HepG2 (cell line): ENCODE results near the gene MTR. TPM values are rescaled to one million over a fixed set of nuclear protein-coding genes. Genes with fewer than 3 reads are reported as not detected.

Experiments
- ATAC-seq: fragments of 200-7000 bp; cut with Tn5 transposase; 3 replicates; pipeline ENCODE4 v1.9.1; 2020; ENCODE audit warnings: mild to moderate bottlenecking, moderate library complexity
- BruUV-seq: library from RNA; stranded (reverse); fragments of 400-500 nt; replicated peaks from 2 replicates; lab custom pipeline; 2021; lab: Mats Ljungman, UMichigan
- CTCF ChIA-PET: fragments of 300-600 bp; formaldehyde crosslinking; extraction: SDS; loops from one replicate; lab custom pipeline; 2021; ENCODE audit warnings: low total read pairs, inconsistent platforms, low intra/inter-chr PET ratio; lab: Yijun Ruan, JAX
- POLR2A ChIA-PET: fragments of 350-600 bp; sonication (Branson Sonifier 250); formaldehyde crosslinking; loops from one replicate; lab custom pipeline; 2020; ENCODE audit warnings: antibody characterized with exemption, inconsistent platforms; lab: Yijun Ruan, JAX
- DNase-seq: peaks from one replicate; pipeline ENCODE4 v3.0.0-alpha.2; 2015; ENCODE audit warnings: low spot score
- FAIRE-seq: peaks from 3 replicates; lab custom pipeline; 2011; peaks lifted over from hg19 to GRCh38; lab: Jason Lieb, UNC
- H2AFZ ChIP-seq: one replicate; pipeline ENCODE4 v1.6.1; 2011; ENCODE audit warnings: low read length, inconsistent platforms
- H3K27ac ChIP-seq: fragments of 300-600 bp; 3 replicates; pipeline ENCODE4 v1.8.0; 2011; ENCODE audit warnings: mixed run types, mild to moderate bottlenecking, mixed read lengths, low read length, inconsistent platforms; ENCODE audit not compliant: insufficient read depth; ENCODE audit errors: extremely low read length
- H3K27me3 ChIP-seq, 2 experiments: fragments of 200-600 bp in 1 of 2; 2 replicates in 1 of 2; 3 replicates in 1 of 2; pipeline versions ENCODE4 v1.6.0 to v1.8.0; 2011; ENCODE audit warnings: low read length in 2 of 2, mild to moderate bottlenecking in 2 of 2, moderate library complexity in 2 of 2, inconsistent platforms in 1 of 2; ENCODE audit not compliant: insufficient read depth in 2 of 2, control insufficient read depth in 1 of 2
- H3K36me3 ChIP-seq, 2 experiments: fragments of 200-600 bp in 1 of 2; replicated peaks in 1 of 2; 2 replicates in 1 of 2; 3 replicates in 1 of 2; pipeline versions ENCODE4 v1.5.1 to v1.8.0; 2011; ENCODE audit warnings: low read length in 2 of 2, inconsistent platforms in 1 of 2; ENCODE audit not compliant: insufficient read depth in 2 of 2, control insufficient read depth in 1 of 2
- H3K4me1 ChIP-seq: 2 replicates; pipeline ENCODE4 v1.5.1; 2012; ENCODE audit warnings: low read length, inconsistent platforms; ENCODE audit not compliant: insufficient read depth
- H3K4me2 ChIP-seq: 2 replicates; pipeline ENCODE4 v1.6.0; 2011; ENCODE audit warnings: low read depth, low read length, inconsistent platforms
- H3K4me3 ChIP-seq, 3 experiments: fragments of 200-600 bp in 1 of 3; sonication (generic), shearing (Covaris generic) in 1 of 3; replicated peaks in 1 of 3; 2 replicates each; pipeline ENCODE4 v1.5.1; 2011 to 2016; ENCODE audit warnings: low read length in 3 of 3, inconsistent platforms in 2 of 3, low read depth in 2 of 3, mild to moderate bottlenecking in 2 of 3, control low read depth in 1 of 3, mixed read lengths in 1 of 3; ENCODE audit not compliant: insufficient read depth in 1 of 3
- H3K79me2 ChIP-seq: one replicate; pipeline ENCODE4 v1.6.1; 2011; ENCODE audit warnings: low read length, inconsistent platforms; ENCODE audit not compliant: insufficient read depth
- H3K9ac ChIP-seq: 2 replicates; pipeline ENCODE4 v1.6.0; 2011; ENCODE audit warnings: mild to moderate bottlenecking, low read depth, low read length, inconsistent platforms; ENCODE audit not compliant: insufficient read depth
- H3K9me3 ChIP-seq: 2 replicates; pipeline ENCODE4 v1.5.1; 2012; ENCODE audit warnings: mild to moderate bottlenecking, low read length
- H4K20me1 ChIP-seq: 2 replicates; pipeline ENCODE4 v1.6.0; 2011; ENCODE audit warnings: inconsistent platforms, mild to moderate bottlenecking, low read length, moderate library complexity; ENCODE audit not compliant: insufficient read depth
- AGO2 ChIP-seq: fragments of 200-400 bp; formaldehyde crosslinking; optimal IDR thresholded peaks from 2 replicates; pipeline ENCODE3; 2017; ENCODE audit warnings: mild to moderate bottlenecking, low read depth, low read length, moderate library complexity
- ERF ChIP-seq: IDR thresholded peaks from 2 replicates; pipeline ENCODE4 v1.6.1; 2018; ENCODE audit warnings: missing biosample characterization, missing genetic modification reagents
- FOXP4 ChIP-seq: sonication (generic); formaldehyde crosslinking; IDR thresholded peaks from 2 replicates; pipeline ENCODE4 v1.4.0; 2020; ENCODE audit warnings: missing genetic modification reagents
- GATAD1 ChIP-seq: IDR thresholded peaks from 2 replicates; pipeline ENCODE4 v1.6.1; 2016; ENCODE audit warnings: missing genetic modification reagents, missing compliant biosample characterization
- KDM2A ChIP-seq: sonication (generic); formaldehyde crosslinking; IDR thresholded peaks from 2 replicates; pipeline ENCODE4 v1.4.0; 2020; ENCODE audit warnings: low read depth, missing genetic modification reagents, borderline replicate concordance
- ZNF543 ChIP-seq: sonication (generic); formaldehyde crosslinking; IDR thresholded peaks from 2 replicates; pipeline ENCODE4 v1.4.0; 2020; ENCODE audit warnings: mild to moderate bottlenecking, missing genetic modification reagents
- ZNF652 ChIP-seq: IDR thresholded peaks from 2 replicates; pipeline ENCODE4 v1.6.1; 2016; ENCODE audit warnings: low read depth, borderline replicate concordance
- ZNF674 ChIP-seq: sonication (generic); formaldehyde crosslinking; IDR thresholded peaks from 2 replicates; pipeline ENCODE4 v1.5.0; 2020; ENCODE audit warnings: low read depth, mild to moderate bottlenecking, missing genetic modification reagents
- WGBS: methylation state at CpG from one replicate; pipeline ENCODE4 v1.1.6; 2017; ENCODE audit warnings: low lambda C conversion rate; 5-methylcytosine and 5-hydroxymethylcytosine counted together
- in situ Hi-C: cut with HindIII; loops from 2 replicates; pipeline ENCODE4 v1.10.0; 2017; ENCODE audit warnings: low pct_unique_long_range_greater_than_20kb; ENCODE audit not compliant: extremely low pct_ligation_motif_present
- intact Hi-C: fragments of 100-400 bp; cut with micrococcal nuclease; formaldehyde crosslinking; loops from one replicate; pipeline ENCODE4 v1.10.0; 2022; ENCODE audit not compliant: unreplicated experiment
- polyA plus RNA-seq, 8 experiments: library from polyadenylated mRNA; depleted of rRNA in 3 of 8; stranded (reverse) in 7 of 8; unstranded in 1 of 8; fragments of >200 nt; fragmentation: Illumina TruSeq in 4 of 8; extraction: Trizol in 4 of 8; gene quantifications; 2 replicates each; pipeline versions ENCODE4 v1.2.1 to v1.2.3, GENCODE V29; 2011 to 2016; ENCODE audit warnings: low read depth in 4 of 8, missing spikeins in 1 of 8, mixed read lengths in 1 of 8; ENCODE audit not compliant: insufficient read depth in 1 of 8
- total RNA-seq, 5 experiments: library from RNA; depleted of rRNA; stranded (reverse); fragments of >200 nt; fragmentation: Illumina TruSeq; extraction: Trizol; gene quantifications; 2 replicates each; pipeline ENCODE4 v1.2.3, GENCODE V29; 2016; ENCODE audit warnings: low read depth in 1 of 5

MTR gene
- total and polyA plus RNA-seq, 2 of the 13 experiments (the other 11 are each of a cell fraction or from before 2014, with no cell fraction given), result 16.3 to 36.1 TPM

DNA sequence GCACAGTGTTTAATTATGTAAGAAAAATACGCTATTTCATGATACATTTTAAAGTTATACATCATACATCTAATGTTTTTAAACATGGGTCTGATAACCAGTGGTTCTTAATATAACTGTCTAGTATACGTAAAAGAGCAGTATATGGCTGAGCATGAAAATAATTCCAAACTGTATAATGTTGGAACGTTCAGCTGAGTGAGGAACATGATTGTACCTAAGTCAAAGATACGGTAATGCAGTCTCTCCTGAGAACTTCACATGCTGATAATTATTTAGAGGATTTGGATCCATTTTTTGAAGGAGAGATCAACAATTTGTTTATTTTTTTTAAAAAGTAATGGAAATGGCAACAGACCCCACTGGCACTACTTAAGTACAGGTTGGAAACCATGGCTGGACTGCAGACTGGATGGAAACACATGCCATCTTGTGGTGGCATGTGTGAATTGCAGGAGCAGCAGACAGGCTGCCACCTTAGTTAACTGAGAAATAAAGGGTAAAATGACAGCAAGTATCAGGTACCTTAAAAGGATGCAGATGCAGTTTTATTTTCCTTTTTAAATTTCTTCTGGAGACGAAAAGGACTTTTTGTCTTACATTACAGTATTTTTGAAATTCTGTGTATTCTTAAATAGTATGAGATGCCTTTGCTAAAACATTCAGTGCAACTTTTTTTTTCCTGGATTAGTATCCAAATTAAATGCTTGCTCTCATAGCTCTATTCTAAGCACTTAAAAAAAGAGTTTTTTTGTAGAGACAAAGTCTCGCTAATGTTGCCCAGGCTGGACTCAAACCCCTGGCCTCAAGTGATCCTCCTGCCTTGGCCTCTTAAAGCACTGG, 73.8 kb downstream of the MTR start (continued):
- TF ChIP-seq KDM2A (peak; percentile 26; the same call in 1 of the 2 replicates), ERF (CRISPR knock-in tag) (peak; percentile 43; the same call in 1 of the 2 replicates), ZNF543 (CRISPR knock-in tag) (no peak), AGO2 (no peak), FOXP4 (CRISPR knock-in tag) (no peak)

GRCh38 chr1:236869911-236870310, 74.8 kb downstream of the MTR start:
- no peak overlapping the region for H3K4me3 ChIP-seq
- H3K36me3 ChIP-seq, result peaks cover 14 to 65% of the 10 kb centered on the region in 2 experiments
- DNase-seq (no peak), ATAC-seq (no peak), FAIRE-seq (no peak)
- in situ Hi-C loops (loop anchor here (5.0 to 25.0 kb wide), 3 partner anchors 113 to 765 kb away; partner anchors contain the start of gene HEATR1), intact Hi-C loops (loop anchor here (2.0 to 10.0 kb wide), 3 partner anchors 111 to 515 kb away; no protein-coding TSS in a partner anchor)
- H4K20me1 ChIP-seq, result no peaks in the 10 kb centered on the region
- POLR2A ChIA-PET, result no interaction called here
- no peaks in the 10 kb centered on the region for H3K27me3 ChIP-seq
- CTCF ChIA-PET, result interaction anchor here (2.2 to 2.3 kb wide), 2 partner anchors 111 to 116 kb away, joined by 15 to 24 read pairs; no protein-coding TSS in a partner anchor
- no peak overlapping the region for H3K9ac ChIP-seq
- BruUV-seq, result no TSS peak
- H3K4me2 ChIP-seq, result no peak overlapping the region
- no peaks in the 10 kb centered on the region for H3K79me2 ChIP-seq
- H2AFZ ChIP-seq, result no peak overlapping the region
- H3K9me3 ChIP-seq, result no peaks in the 10 kb centered on the region
- WGBS, result 96% methylated on average over 2 of the region's 2 CpGs
- TF ChIP-seq ZNF674 (CRISPR knock-in tag), result no peak
- TF ChIP-seq GATAD1 (CRISPR knock-in tag), result no peak
- no peak for TF ChIP-seq AGO2
- TF ChIP-seq ZNF652, result no peak
- H3K27ac ChIP-seq, result no peak overlapping the region
- H3K4me1 ChIP-seq, result no peaks in the 10 kb centered on the region
